ENCODE results near the gene OR2V2. TPM values are rescaled to one million over a fixed set of nuclear protein-coding genes. Genes with fewer than 3 reads are reported as not detected.
A peak's percentile ranks its signal among the peaks of the same experiment; 100 is the strongest.

Gene OR2V2
- polyA plus RNA-seq, 2 of the 4 experiments (the other 2 are of a cell fraction), result not detected

GRCh38 chr5:181200816-181201215, 53.4 kb downstream of the OR2V2 start (continued):
- no peak for TF ChIP-seq FOXS1 (CRISPR knock-in tag; IDR thresholded peaks at IDR 0.05)

- POLR2A ChIA-PET, result interaction anchor here (6.7 kb wide), 1 partner anchor 12 kb away, joined by 159 read pairs; no protein-coding TSS in a partner anchor
These were observed 55.8 kb downstream of the OR2V2 start for GRCh38 chr5:181203093-181203711.

GRCh38 chr5:181203777-181204112, 56.4 kb downstream of the OR2V2 start:
- Histone ChIP-seq H3K9me3 (no peaks in the 10 kb centered on the region), H3K4me2 (peak overlapping the region; percentile 91), H3K4me3 (peak overlapping the region; percentile 84), H3K4me1 (peaks cover 15% of the 10 kb centered on the region), H3K27ac (peak overlapping the region; percentile 93 to 95)
- FAIRE-seq, result no peak
- TF ChIP-seq ZC3H11A (IDR thresholded peaks at IDR 0.05) (no peak), PBX3 (IDR thresholded peaks at IDR 0.05) (no peak), POLR2AphosphoS2 (conservative IDR thresholded peaks at IDR 0.05; ENCODE audit: low read length) (no peak), JUNB (IDR thresholded peaks at IDR 0.05) (no peak)
- ChIA-PET POLR2A (interaction anchor here (1.9 to 6.7 kb wide), 3 partner anchors 13 to 32 kb away, joined by 5 to 159 read pairs (median 12); partner anchors contain the start of gene TRIM41), CTCF (interaction anchor here (1.4 to 3.9 kb wide), 5 partner anchors 10 to 35 kb away, joined by 4 to 36 read pairs (median 17); partner anchors contain the start of gene TRIM41)
- peak; percentile 44 to 48 for DNase-seq (ENCODE audit: low read depth in 1 of 2, low spot score in 1 of 2)
- peak; percentile 5 to 26; a peak in 4 of 6 replicates for ATAC-seq
- 54% methylated on average over 3 of the region's 17 CpGs for WGBS (ENCODE audit: missing lambda C conversion rate)

More at GRCh38 chr5:181203093-181203711, 55.8 kb downstream of the OR2V2 start:
- DNase-seq (ENCODE audit: low read depth in 1 of 2, low spot score in 1 of 2), result no peak
- H3K4me3 ChIP-seq, result peak overlapping the region; percentile 84
- WGBS (ENCODE audit: missing lambda C conversion rate), result 88% methylated on average over 11 of the region's 11 CpGs
- H3K27ac ChIP-seq, result peak overlapping the region; percentile 93 to 95
- TF ChIP-seq TFCP2L1 (CRISPR knock-in tag; IDR thresholded peaks at IDR 0.05) (no peak), CEBPB (IDR thresholded peaks at IDR 0.05) (peak; percentile 25 to 79; a peak in 3 of 4 replicates)
- H3K4me2 ChIP-seq, result peak overlapping the region; percentile 91
- H3K9me3 ChIP-seq, result no peaks in the 10 kb centered on the region
- no peak for FAIRE-seq
- ATAC-seq, result no peak
- CTCF ChIA-PET, result interaction anchor here (1.4 to 3.9 kb wide), 5 partner anchors 10 to 35 kb away, joined by 4 to 36 read pairs (median 7); no protein-coding TSS in a partner anchor
- H3K4me1 ChIP-seq, result peaks cover 16% of the 10 kb centered on the region

- POLR2A ChIA-PET, result interaction anchor here (0.8 to 6.7 kb wide), 5 partner anchors 14 to 31 kb away, joined by 4 to 159 read pairs (median 5); partner anchors contain the start of gene TRIM41
- CTCF ChIA-PET, result interaction anchor here (0.8 to 3.9 kb wide), 9 partner anchors 8 to 36 kb away, joined by 3 to 36 read pairs (median 8); partner anchors contain the start of gene TRIM41
- 0% methylated on average over 25 of the region's 67 CpGs for WGBS (ENCODE audit: missing lambda C conversion rate)
- TF ChIP-seq RCOR1 (IDR thresholded peaks at IDR 0.05; ENCODE audit: low read depth, low read length) (no peak), MAX (IDR thresholded peaks at IDR 0.05) (peak; percentile 65), KDM1A (IDR thresholded peaks at IDR 0.05; ENCODE audit: low read depth) (no peak), JUN (IDR thresholded peaks at IDR 0.05) (peak in 1 of 2 experiments; percentile 22; a peak in 2 of 5 replicates), GATA3 (IDR thresholded peaks at IDR 0.05; ENCODE audit: borderline replicate concordance) (no peak), MYC (IDR thresholded peaks at IDR 0.05; ENCODE audit: borderline replicate concordance, low read length) (0 out of 2 replicates have a peak, but pooled peaks have one; percentile 27), EP300 (IDR thresholded peaks at IDR 0.05) (no peak), BHLHE40 (IDR thresholded peaks at IDR 0.05; ENCODE audit: low read depth, low read length) (no peak), CBX2 (IDR thresholded peaks at IDR 0.05; ENCODE audit: borderline replicate concordance, low read depth) (no peak), ZSCAN20 (CRISPR knock-in tag; IDR thresholded peaks at IDR 0.05) (no peak), EHMT2 (IDR thresholded peaks at IDR 0.05; ENCODE audit: low read depth) (no peak), NR3C1 (IDR thresholded peaks at IDR 0.05) (no peak), USF2 (IDR thresholded peaks at IDR 0.05) (no peak), PHF8 (IDR thresholded peaks at IDR 0.05; ENCODE audit: borderline replicate concordance, low read depth) (no peak), E2F6 (IDR thresholded peaks at IDR 0.05; ENCODE audit: borderline replicate concordance, low read depth) (peak; percentile 17; the same call in 1 of the 2 replicates), HDAC2 (IDR thresholded peaks at IDR 0.05) (no peak)
- FAIRE-seq (no peak), ATAC-seq (peak; percentile 40 to 41), DNase-seq (ENCODE audit: low read depth in 1 of 2, low spot score in 1 of 2) (peak; percentile 60 to 64)
- peaks cover 15% of the 10 kb centered on the region for H3K4me1 ChIP-seq
- peak overlapping the region; percentile 84 for H3K4me3 ChIP-seq
- H3K4me2 ChIP-seq, result peak overlapping the region; percentile 91
- H3K27ac ChIP-seq, result peak overlapping the region; percentile 93 to 95
- H3K9me3 ChIP-seq, result no peaks in the 10 kb centered on the region
These were observed 56.9 kb downstream of the OR2V2 start for GRCh38 chr5:181204113-181204825.
